HG03575 (cell line): ENCODE data around the gene OR10G2.
"Not testable (repeated sequence)": the region's sequence is repeated elsewhere in the genome, so short reads cannot be mapped to it uniquely, and the experiment has no call there.

Source experiments
- ATAC-seq: cut with Tn5 transposase; IDR thresholded peaks from one replicate; pipeline ENCODE4 v1.9.1; 2021; ENCODE audit not compliant: unreplicated experiment, insufficient number of reproducible peaks, low FRiP score; ENCODE audit errors: extremely low read depth

OR10G2 gene

GRCh38 chr14:21612324-21612723, 22.4 kb downstream of the OR10G2 start:
- no peak for ATAC-seq

- not testable (repeated sequence) for ATAC-seq
Observed at GRCh38 chr14:21602181-21602580, 32.6 kb downstream of the OR10G2 start.

- ATAC-seq = no peak
Observed at GRCh38 chr14:21589317-21589716, 45.4 kb downstream of the OR10G2 start.
